ENCODE results near the gene MLST8. TPM values are rescaled to one million over a fixed set of nuclear protein-coding genes. Genes with fewer than 3 reads are reported as not detected.

The MLST8 gene
- total RNA-seq, 1 experiment from 2014 or later: 58.7 TPM

DNA sequence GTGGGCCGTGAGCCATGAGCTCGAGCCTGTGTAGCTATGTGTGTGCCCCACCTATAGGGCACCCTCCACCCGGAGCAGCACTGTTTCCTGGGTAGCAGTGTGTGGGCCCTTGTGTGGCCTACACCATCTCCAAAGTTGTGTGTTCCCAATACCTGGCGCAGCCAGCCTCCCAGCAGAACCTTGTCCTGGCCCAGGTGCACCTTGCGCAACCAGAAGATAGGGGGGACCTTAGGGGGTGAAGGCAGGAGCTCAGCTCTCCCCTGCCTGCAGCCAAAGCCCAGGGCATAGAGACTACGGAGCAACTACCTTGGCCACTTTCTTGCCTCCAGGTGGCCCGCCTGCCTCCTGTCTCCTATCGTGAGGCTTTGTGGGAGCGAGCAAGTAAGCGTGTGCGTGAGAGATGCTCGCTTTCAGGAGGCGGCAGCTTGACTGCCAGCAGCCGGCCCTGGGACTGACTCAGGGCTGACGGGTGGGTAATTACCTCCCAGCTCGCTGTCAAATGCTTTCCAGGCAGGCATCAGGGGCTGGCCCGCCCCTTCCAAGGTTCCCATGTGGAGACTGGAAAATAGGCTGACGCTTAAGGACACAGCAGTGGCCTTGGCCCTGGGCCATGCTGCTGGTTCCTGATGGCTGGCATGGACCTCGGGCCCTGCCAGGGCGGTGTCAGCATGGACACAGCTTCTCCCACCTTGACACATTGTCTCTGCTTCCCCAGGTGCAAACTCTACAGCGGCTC lies 30.7 kb upstream of the MLST8 start:
- DNase-seq (ENCODE audit: low read depth, low spot score) (no peak), ATAC-seq (no peak)
- peaks cover 8 to 32% of the 10 kb centered on the region in 2 experiments; a peak in 2 of 4 replicates for H3K36me3 ChIP-seq (ENCODE audit: control insufficient read depth in 1 of 2, insufficient read depth in 2 of 2, low read length in 2 of 2)
- H2AFZ ChIP-seq (ENCODE audit: low read depth, low read length, poor library complexity, severe bottlenecking): no peak overlapping the region
- ChIA-PET POLR2A (interaction anchor here (1.5 kb wide), 1 partner anchor 19 kb away, joined by 5 read pairs; the partner anchor contains the start of gene TRAF7), RAD21 (ENCODE audit: low non-redundant PET in 1 of 2, low total read pairs in 2 of 2, uncharacterized antibody in 2 of 2, unreplicated experiment in 2 of 2) (no interaction called here), CTCF (no interaction called here)
- H3K9me3 ChIP-seq (ENCODE audit: control insufficient read depth in 1 of 2, insufficient read depth in 1 of 2, low read depth in 1 of 2, low read length in 2 of 2): no peaks in the 10 kb centered on the region
- no peaks in the 10 kb centered on the region for H4K20me1 ChIP-seq (ENCODE audit: insufficient read depth)
- no peak overlapping the region for H3K4me2 ChIP-seq (ENCODE audit: low read length)
- no peaks in the 10 kb centered on the region for H3K79me2 ChIP-seq (ENCODE audit: insufficient read depth, low read length)
- H3K27me3 ChIP-seq (ENCODE audit: insufficient read depth, low read length): no peaks in the 10 kb centered on the region
- no TSS peak for BruUV-seq (replicated peaks)
- H3K4me1 ChIP-seq (ENCODE audit: control insufficient read depth in 1 of 2, insufficient read depth in 2 of 2, low read length in 2 of 2): peaks cover 0 to 5% of the 10 kb centered on the region in 2 experiments; a peak in 1 of 4 replicates
- intact Hi-C loops (cut with micrococcal nuclease): no loop called here
- TF ChIP-seq FOSL1 (IDR thresholded peaks at IDR 0.05; ENCODE audit: low read depth): no peak
- no peak for TF ChIP-seq SP1 (IDR thresholded peaks at IDR 0.05; ENCODE audit: low read depth)
- TF ChIP-seq EGR1 (IDR thresholded peaks at IDR 0.05; ENCODE audit: low read depth): no peak
- no peak for TF ChIP-seq SIN3A (IDR thresholded peaks at IDR 0.05; ENCODE audit: low read depth)
- TF ChIP-seq SRF (IDR thresholded peaks at IDR 0.05; ENCODE audit: low read depth): no peak
- TF ChIP-seq JUND (IDR thresholded peaks at IDR 0.05): no peak
- no peak for TF ChIP-seq POLR2AphosphoS5 (IDR thresholded peaks at IDR 0.05; ENCODE audit: low read depth, low read length)
- TF ChIP-seq, protein P1, sequence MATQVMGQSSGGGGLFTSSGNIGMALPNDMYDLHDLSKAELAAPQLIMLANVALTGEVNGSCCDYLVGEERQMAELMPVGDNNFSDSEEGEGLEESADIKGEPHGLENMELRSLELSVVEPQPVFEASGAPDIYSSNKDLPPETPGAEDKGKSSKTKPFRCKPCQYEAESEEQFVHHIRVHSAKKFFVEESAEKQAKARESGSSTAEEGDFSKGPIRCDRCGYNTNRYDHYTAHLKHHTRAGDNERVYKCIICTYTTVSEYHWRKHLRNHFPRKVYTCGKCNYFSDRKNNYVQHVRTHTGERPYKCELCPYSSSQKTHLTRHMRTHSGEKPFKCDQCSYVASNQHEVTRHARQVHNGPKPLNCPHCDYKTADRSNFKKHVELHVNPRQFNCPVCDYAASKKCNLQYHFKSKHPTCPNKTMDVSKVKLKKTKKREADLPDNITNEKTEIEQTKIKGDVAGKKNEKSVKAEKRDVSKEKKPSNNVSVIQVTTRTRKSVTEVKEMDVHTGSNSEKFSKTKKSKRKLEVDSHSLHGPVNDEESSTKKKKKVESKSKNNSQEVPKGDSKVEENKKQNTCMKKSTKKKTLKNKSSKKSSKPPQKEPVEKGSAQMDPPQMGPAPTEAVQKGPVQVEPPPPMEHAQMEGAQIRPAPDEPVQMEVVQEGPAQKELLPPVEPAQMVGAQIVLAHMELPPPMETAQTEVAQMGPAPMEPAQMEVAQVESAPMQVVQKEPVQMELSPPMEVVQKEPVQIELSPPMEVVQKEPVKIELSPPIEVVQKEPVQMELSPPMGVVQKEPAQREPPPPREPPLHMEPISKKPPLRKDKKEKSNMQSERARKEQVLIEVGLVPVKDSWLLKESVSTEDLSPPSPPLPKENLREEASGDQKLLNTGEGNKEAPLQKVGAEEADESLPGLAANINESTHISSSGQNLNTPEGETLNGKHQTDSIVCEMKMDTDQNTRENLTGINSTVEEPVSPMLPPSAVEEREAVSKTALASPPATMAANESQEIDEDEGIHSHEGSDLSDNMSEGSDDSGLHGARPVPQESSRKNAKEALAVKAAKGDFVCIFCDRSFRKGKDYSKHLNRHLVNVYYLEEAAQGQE (IDR thresholded peaks at IDR 0.05; ENCODE audit: low read depth): no peak
- TF ChIP-seq EZH2 (IDR thresholded peaks at IDR 0.05): no peak
- H3K9ac ChIP-seq (ENCODE audit: low read length): no peak overlapping the region
- H3K9me2 ChIP-seq (ENCODE audit: insufficient read depth): no peaks in the 10 kb centered on the region
- no peak overlapping the region for H3K27ac ChIP-seq (ENCODE audit: low read depth, low read length)
- H3K4me3 ChIP-seq (replicated peaks in 1 of 2; ENCODE audit: low read depth in 1 of 2, low read length in 2 of 2): no peak overlapping the region
